ENCODE measurements around the gene ERP44. TPM values are rescaled to one million over a fixed set of nuclear protein-coding genes. Genes with fewer than 3 reads are reported as not detected.

The ERP44 gene
- total RNA-seq, 1 donor from 2014 or later, result 18.0 TPM

DNA sequence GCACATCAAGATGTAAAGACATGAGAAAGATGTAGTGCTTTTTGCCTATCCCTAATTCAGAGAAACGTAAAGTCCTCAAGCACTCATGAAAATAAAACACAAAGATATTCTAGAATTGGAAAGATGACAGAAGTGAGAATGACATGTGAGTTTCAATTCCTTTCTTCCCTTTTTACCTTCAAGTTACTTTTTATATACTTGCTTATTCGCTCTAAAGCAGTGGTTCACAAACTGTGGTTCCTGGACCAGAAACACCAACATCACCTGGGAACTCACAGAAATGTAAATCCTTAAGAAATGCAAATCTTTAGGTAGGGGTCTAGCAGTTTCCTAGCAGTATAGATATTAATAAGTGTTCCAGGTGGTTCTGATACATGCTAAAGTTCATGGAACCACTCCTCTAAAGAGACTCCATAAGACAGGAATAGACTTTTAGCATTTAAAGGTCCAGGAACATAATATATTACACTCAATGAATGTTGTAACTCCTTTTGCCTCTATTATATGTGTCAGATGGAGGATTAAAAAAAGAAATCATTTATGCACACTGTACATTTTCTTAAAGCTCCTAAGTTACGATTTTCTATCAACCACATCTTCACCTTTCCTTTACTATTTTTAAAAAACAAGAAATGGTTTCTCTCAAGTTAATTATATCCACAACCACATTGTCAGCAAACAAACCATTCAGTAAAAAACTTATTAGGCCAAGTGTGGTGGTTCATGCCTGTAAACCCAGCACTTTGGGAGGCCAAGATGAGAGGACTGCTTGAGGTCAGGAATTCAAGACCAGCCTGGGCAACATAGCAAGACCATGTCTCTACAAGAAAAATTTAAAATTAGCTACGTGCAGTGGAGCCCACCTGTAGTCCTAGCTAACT, 39.9 kb downstream of the ERP44 start:
- Mint-ChIP-seq H3K4me3 (no peak overlapping the region), H3K4me1 (no peaks in the 10 kb centered on the region), H3K36me3 (peaks cover 2% of the 10 kb centered on the region), H3K27ac (no peak overlapping the region), H3K9me3 (no peaks in the 10 kb centered on the region), H3K27me3 (ENCODE audit: insufficient read depth, low read depth) (no peaks in the 10 kb centered on the region)
- no peaks in the 10 kb centered on the region for H3K9me3 ChIP-seq (ENCODE audit: low read depth)
- no peaks in the 10 kb centered on the region for H3K4me1 ChIP-seq
- H3K36me3 ChIP-seq, result no peaks in the 10 kb centered on the region
- no peak overlapping the region for H3K9ac ChIP-seq
- no peaks in the 10 kb centered on the region for H4K20me1 ChIP-seq (ENCODE audit: low read depth)
- no peak overlapping the region for H3K27ac ChIP-seq
- no peaks in the 10 kb centered on the region for H3K27me3 ChIP-seq
- DNase-seq (ENCODE audit: low spot score), result no peak
- H3K79me2 ChIP-seq (ENCODE audit: low read depth), result no peaks in the 10 kb centered on the region
- TF ChIP-seq EZH2phosphoT487 (IDR thresholded peaks at IDR 0.05) (no peak), EZH2 (IDR thresholded peaks at IDR 0.05) (no peak)
- no peaks in the 10 kb centered on the region for H3F3A ChIP-seq (ENCODE audit: low read depth)
- H3K4me2 ChIP-seq, result no peak overlapping the region
- H3K4me3 ChIP-seq, result no peak overlapping the region
- no peak overlapping the region for H2AFZ ChIP-seq (replicated peaks)

DNA sequence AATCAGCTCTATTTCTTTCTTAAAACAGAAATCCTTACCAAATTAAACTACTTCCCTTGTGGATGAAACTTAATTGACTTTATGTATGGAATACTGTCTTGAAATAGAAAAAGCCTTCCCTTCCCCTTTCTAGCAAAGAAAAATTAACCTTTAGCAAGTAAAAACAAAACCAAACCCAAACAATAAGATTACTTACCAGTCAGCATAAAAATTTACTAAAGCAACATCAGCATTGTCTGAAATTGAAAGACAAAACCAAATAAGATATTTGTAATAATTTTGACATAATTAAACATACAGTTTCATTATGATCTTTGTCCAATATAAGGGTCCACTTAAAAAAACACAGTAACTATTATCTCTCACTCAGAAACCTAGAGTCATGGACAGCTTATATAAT, 41.2 kb downstream of the ERP44 start:
- H3K27me3 Mint-ChIP-seq (ENCODE audit: insufficient read depth, low read depth), result no peaks in the 10 kb centered on the region
- H3K9me3 ChIP-seq (ENCODE audit: low read depth), result no peaks in the 10 kb centered on the region
- no peak overlapping the region for H3K27ac ChIP-seq
- no peaks in the 10 kb centered on the region for H3K4me1 ChIP-seq
- H3K4me2 ChIP-seq, result no peak overlapping the region
- H3K4me3 ChIP-seq, result no peak overlapping the region
- no peaks in the 10 kb centered on the region for H3K79me2 ChIP-seq (ENCODE audit: low read depth)
- H3K27me3 ChIP-seq, result no peaks in the 10 kb centered on the region
- H3K36me3 Mint-ChIP-seq, result peaks cover 2% of the 10 kb centered on the region
- H3F3A ChIP-seq (ENCODE audit: low read depth), result no peaks in the 10 kb centered on the region
- TF ChIP-seq CTCF (IDR thresholded peaks at IDR 0.05), result no peak
- no peak for TF ChIP-seq EZH2phosphoT487 (IDR thresholded peaks at IDR 0.05)
- no peak for TF ChIP-seq EZH2 (IDR thresholded peaks at IDR 0.05)
- DNase-seq (ENCODE audit: low spot score), result no peak
- H3K4me1 Mint-ChIP-seq, result no peaks in the 10 kb centered on the region
- no peak overlapping the region for H3K4me3 Mint-ChIP-seq
- no peaks in the 10 kb centered on the region for H3K9me3 Mint-ChIP-seq
- H4K20me1 ChIP-seq (ENCODE audit: low read depth), result no peaks in the 10 kb centered on the region
- no peak overlapping the region for H2AFZ ChIP-seq (replicated peaks)
- no peak overlapping the region for H3K27ac Mint-ChIP-seq
- no peaks in the 10 kb centered on the region for H3K36me3 ChIP-seq
- peak overlapping the region; percentile 18 for H3K9ac ChIP-seq

- Histone ChIP-seq H3K27ac (no peak overlapping the region), H2AFZ (replicated peaks) (no peak overlapping the region), H3K9me3 (ENCODE audit: low read depth) (no peaks in the 10 kb centered on the region), H3K4me1 (no peaks in the 10 kb centered on the region), H3K4me2 (no peak overlapping the region), H3K79me2 (ENCODE audit: low read depth) (no peaks in the 10 kb centered on the region), H4K20me1 (ENCODE audit: low read depth) (no peaks in the 10 kb centered on the region), H3K4me3 (no peak overlapping the region), H3K9ac (no peak overlapping the region), H3F3A (ENCODE audit: low read depth) (no peaks in the 10 kb centered on the region), H3K36me3 (no peaks in the 10 kb centered on the region), H3K27me3 (no peaks in the 10 kb centered on the region)
- Mint-ChIP-seq H3K27ac (no peak overlapping the region), H3K36me3 (peaks cover 3% of the 10 kb centered on the region), H3K27me3 (ENCODE audit: insufficient read depth, low read depth) (no peaks in the 10 kb centered on the region), H3K9me3 (no peaks in the 10 kb centered on the region), H3K4me3 (no peak overlapping the region), H3K4me1 (no peaks in the 10 kb centered on the region)
- TF ChIP-seq CTCF (IDR thresholded peaks at IDR 0.05) (no peak), EZH2 (IDR thresholded peaks at IDR 0.05) (no peak), EZH2phosphoT487 (IDR thresholded peaks at IDR 0.05) (no peak)
- DNase-seq (ENCODE audit: low spot score), result no peak
Observed at GRCh38 chr9:100056561-100056960, 42.2 kb downstream of the ERP44 start.

- H3K4me3 Mint-ChIP-seq, result no peak overlapping the region
- H3K9me3 Mint-ChIP-seq, result no peaks in the 10 kb centered on the region
- no peaks in the 10 kb centered on the region for H3K4me1 Mint-ChIP-seq
- no peak overlapping the region for H3K4me2 ChIP-seq
- H3K27me3 Mint-ChIP-seq (ENCODE audit: insufficient read depth, low read depth), result no peaks in the 10 kb centered on the region
- no peak overlapping the region for H3K4me3 ChIP-seq
- TF ChIP-seq EZH2 (IDR thresholded peaks at IDR 0.05) (no peak), CTCF (IDR thresholded peaks at IDR 0.05) (no peak), EZH2phosphoT487 (IDR thresholded peaks at IDR 0.05) (no peak)
- H3K36me3 ChIP-seq, result no peaks in the 10 kb centered on the region
- H3K27ac ChIP-seq, result no peak overlapping the region
- no peaks in the 10 kb centered on the region for H3K27me3 ChIP-seq
- no peak for DNase-seq (ENCODE audit: low spot score)
- H3K9me3 ChIP-seq (ENCODE audit: low read depth), result no peaks in the 10 kb centered on the region
- H4K20me1 ChIP-seq (ENCODE audit: low read depth), result no peaks in the 10 kb centered on the region
- no peak overlapping the region for H2AFZ ChIP-seq (replicated peaks)
- no peak overlapping the region for H3K9ac ChIP-seq
- peaks cover 7% of the 10 kb centered on the region for H3K36me3 Mint-ChIP-seq
- H3F3A ChIP-seq (ENCODE audit: low read depth), result no peaks in the 10 kb centered on the region
- no peaks in the 10 kb centered on the region for H3K79me2 ChIP-seq (ENCODE audit: low read depth)
- no peak overlapping the region for H3K27ac Mint-ChIP-seq
- no peaks in the 10 kb centered on the region for H3K4me1 ChIP-seq
Observed at GRCh38 chr9:100052375-100052774, 46.4 kb downstream of the ERP44 start.
